ENCODE results near the gene DPP3. TPM values are rescaled to one million over a fixed set of nuclear protein-coding genes. Genes with fewer than 3 reads are reported as not detected.

The DPP3 gene
- total RNA-seq, 1 donor, result 70.4 TPM

DNA sequence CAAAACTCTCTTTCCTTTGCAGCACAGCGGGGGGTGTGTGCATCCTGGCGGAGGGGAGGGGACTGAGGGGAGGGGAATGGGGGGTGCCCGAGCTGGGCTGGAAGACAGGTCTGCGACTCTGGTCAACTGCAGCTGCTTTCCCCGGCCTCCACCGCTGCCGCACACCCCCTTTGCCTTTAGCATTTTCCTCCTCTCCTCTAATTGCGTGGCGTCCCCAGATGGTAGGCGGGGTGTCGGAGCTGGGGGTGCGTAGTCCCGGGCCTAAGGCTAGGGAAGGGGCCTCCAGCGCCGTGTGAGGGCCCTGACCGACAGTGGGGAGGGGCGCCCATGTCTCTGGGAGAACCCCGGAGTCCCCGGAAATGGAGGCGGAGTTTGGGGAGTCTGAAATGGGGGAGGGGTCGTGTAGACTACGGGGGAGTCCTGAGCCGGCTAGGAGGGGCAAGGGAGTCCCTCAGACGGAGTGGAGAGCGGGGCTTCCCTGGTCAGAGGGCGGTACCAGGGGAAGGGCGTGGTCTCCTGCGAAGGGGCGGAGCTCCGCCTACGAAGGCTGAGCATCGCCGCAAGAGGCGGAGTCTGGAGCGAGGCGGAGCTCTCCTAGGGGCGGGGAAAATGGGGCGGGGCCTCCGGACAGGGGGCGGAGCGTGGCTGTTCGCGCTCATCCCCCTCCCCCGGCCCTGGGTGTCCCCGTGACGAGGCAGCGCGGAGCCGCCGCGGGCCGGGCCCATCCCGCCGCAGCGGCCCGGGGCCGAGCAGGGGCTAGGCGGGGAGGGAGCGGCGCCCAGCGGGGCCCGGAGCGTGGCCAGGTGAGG lies 13.8 kb upstream of the DPP3 start, which contains the start of gene PELI3:
Gene PELI3 (plus strand): TSS at position 681 of the 809 bp plus-strand sequence. CDS start 1,224 bp downstream, outside the sequence.
- TF ChIP-seq, protein P1, sequence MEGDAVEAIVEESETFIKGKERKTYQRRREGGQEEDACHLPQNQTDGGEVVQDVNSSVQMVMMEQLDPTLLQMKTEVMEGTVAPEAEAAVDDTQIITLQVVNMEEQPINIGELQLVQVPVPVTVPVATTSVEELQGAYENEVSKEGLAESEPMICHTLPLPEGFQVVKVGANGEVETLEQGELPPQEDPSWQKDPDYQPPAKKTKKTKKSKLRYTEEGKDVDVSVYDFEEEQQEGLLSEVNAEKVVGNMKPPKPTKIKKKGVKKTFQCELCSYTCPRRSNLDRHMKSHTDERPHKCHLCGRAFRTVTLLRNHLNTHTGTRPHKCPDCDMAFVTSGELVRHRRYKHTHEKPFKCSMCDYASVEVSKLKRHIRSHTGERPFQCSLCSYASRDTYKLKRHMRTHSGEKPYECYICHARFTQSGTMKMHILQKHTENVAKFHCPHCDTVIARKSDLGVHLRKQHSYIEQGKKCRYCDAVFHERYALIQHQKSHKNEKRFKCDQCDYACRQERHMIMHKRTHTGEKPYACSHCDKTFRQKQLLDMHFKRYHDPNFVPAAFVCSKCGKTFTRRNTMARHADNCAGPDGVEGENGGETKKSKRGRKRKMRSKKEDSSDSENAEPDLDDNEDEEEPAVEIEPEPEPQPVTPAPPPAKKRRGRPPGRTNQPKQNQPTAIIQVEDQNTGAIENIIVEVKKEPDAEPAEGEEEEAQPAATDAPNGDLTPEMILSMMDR (IDR thresholded peaks at IDR 0.05; ENCODE audit: insufficient read depth, low read depth, low read length), result no peak
- peak within 1 kb of the TSS; percentile 70 for H3K4me3 ChIP-seq (ENCODE audit: low read depth, low read length)
- DNase-seq (ENCODE audit: low read depth), result peak; percentile 94

DNA sequence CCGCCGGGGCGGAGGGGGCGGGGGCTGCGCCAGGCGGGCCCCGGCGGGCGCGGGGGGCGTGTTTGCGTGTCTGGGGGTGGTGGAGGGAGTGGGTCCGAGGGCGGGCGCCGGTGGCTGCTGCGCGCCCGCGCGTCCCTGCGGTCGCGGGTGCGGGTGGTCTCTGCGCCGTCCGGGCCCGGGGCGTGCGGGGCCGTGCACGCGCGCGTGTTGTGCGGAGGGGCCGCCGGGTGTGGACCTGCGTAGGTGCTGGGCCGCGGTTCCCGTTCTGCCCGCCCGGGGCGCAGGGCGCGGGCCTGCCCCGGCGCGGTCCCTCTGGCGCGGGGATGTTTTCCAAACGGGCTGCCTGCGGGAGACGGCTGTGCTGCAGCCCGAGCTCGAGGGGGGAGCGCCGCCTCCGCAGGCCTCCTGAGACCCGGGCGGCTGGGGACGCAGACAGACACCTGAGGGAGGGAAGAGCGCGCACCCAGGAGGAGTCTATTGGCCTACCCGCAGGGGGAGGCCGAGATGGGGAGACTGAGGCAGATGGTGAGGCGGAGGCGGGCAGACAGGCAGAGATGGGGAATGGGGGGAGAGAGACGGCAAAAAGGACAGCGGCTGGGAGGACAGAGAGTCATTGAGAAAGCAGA lies 13.1 kb upstream of the DPP3 start:
- TF ChIP-seq, protein P1 (IDR thresholded peaks at IDR 0.05; ENCODE audit: insufficient read depth, low read depth, low read length), result peak; percentile 32
- peak; percentile 18 for DNase-seq (ENCODE audit: low read depth)
- H3K4me3 ChIP-seq (ENCODE audit: low read depth, low read length), result peak overlapping the region; percentile 70

DNA sequence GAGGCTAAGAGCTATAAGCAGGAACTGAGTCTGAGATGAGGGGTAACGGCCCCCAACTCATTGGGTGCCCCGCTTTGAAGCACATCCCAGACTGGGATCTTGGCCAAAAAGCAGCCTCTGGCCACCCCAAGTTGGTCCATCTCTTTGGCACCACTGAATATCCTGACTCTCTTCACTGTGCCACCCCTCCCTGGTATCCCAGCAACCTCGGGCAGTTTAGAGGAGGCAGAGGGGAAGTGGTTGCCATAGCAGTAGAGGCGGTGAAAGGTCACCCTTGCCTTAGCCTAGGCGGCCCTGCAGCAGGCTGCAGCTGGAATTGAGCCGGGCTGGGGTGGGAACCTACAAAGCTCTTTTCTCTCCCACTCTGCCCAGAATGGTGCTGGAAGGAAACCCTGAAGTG lies 12.5 kb upstream of the DPP3 start:
- TF ChIP-seq, protein P1 (IDR thresholded peaks at IDR 0.05; ENCODE audit: insufficient read depth, low read depth, low read length), result no peak
- H3K4me3 ChIP-seq (ENCODE audit: low read depth, low read length), result peak overlapping the region; percentile 70
- DNase-seq (ENCODE audit: low read depth), result peak; percentile 10

DNA sequence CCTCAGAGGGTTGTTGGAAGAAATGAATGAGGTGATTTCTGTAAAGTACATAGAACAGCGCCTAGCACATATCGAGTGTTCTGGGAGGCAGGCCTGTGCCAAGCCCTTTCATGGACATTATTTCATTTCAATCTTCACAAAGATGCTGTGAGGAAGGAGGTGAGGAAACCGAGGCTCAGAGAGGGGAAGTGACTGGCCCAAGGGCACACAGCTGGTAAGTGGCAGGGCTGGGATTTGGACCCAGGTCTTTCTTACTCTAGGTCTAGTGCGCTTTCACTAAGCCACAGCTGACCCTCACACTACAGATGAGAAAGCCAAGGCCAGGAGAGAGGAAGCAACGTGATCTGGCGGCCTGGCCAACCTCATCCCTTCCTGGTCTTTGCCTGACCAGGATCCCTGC lies 11.5 kb upstream of the DPP3 start:
- no peak for DNase-seq (ENCODE audit: low read depth)
- no peak overlapping the region for H3K4me3 ChIP-seq (ENCODE audit: low read depth, low read length)
- TF ChIP-seq, protein P1 (IDR thresholded peaks at IDR 0.05; ENCODE audit: insufficient read depth, low read depth, low read length), result no peak

DNA sequence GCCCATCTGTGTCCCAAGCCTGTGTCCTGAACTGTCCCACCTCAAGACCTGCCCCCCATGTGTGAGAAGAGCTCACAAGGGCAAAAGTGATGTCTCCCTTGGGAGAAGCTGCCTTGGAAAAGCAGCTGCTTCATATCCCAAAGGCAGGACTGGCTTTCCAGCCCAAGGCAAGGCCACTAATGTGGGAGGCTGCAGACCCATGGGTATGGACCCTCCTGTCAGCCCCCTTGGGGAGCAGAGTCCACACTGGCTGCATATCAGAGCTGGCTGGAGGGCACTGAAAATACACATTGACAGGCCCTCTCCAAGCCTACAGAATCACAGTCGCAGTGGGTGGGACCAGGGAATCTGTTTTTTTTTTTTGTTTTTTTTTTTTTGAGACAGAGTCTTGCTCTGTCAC lies 10.8 kb upstream of the DPP3 start:
- no peak overlapping the region for H3K4me3 ChIP-seq (ENCODE audit: low read depth, low read length)
- no peak for DNase-seq (ENCODE audit: low read depth)
- TF ChIP-seq, protein P1 (IDR thresholded peaks at IDR 0.05; ENCODE audit: insufficient read depth, low read depth, low read length), result no peak

DNA sequence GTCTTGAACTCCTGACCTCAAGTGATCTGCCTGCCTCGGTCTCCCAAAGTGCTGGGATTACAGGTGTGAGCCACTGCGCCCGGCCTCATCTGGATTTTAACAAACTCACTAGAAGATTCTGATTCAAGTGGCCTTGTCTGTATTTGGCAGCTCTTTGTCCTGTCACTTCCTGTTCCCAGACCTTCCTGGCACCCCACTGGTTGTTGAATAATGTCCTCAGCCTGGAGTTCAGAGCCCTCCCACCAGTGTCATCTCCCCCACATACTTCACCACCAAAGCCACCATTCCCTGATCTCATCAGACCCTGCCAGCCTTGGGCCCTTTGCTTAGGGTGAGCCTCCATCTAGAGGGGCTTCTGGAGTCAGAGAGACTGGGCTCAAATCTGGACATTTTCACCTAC lies 10.2 kb upstream of the DPP3 start:
- H3K4me3 ChIP-seq (ENCODE audit: low read depth, low read length), result no peak overlapping the region
- DNase-seq (ENCODE audit: low read depth), result no peak
- TF ChIP-seq, protein P1 (IDR thresholded peaks at IDR 0.05; ENCODE audit: insufficient read depth, low read depth, low read length), result no peak
